Measurements from ENCODE around the gene MAP3K14. TPM values are rescaled to one million over a fixed set of nuclear protein-coding genes. Genes with fewer than 3 reads are reported as not detected.
A peak's percentile ranks its signal among the peaks of the same experiment; 100 is the strongest.

MAP3K14 gene
- total RNA-seq, 6 experiments from 2014 or later = 5.6 to 8.8 (median 6.6) TPM

GRCh38 chr17:45313996-45314740 lies 2.7 kb downstream of the MAP3K14 start:
- Mint-ChIP-seq H3K27me3 (ENCODE audit: insufficient read depth) (no peaks in the 10 kb centered on the region; the same call in 1 of the 2 replicates), H3K4me1 (ENCODE audit: low read depth) (peaks cover 81% of the 10 kb centered on the region), H3K4me3 (peak overlapping the region; percentile 93), H3K27ac (peak overlapping the region; percentile 56), H3K36me3 (ENCODE audit: low read depth) (peaks cover 25% of the 10 kb centered on the region), H3K9me3 (no peaks in the 10 kb centered on the region)
- no peak for DNase-seq
- TF ChIP-seq CTCF (IDR thresholded peaks at IDR 0.05) = no peak

- Mint-ChIP-seq H3K9me3 (no peaks in the 10 kb centered on the region), H3K36me3 (ENCODE audit: low read depth) (peaks cover 28% of the 10 kb centered on the region), H3K4me3 (peak overlapping the region; percentile 93), H3K4me1 (ENCODE audit: low read depth) (peaks cover 78% of the 10 kb centered on the region), H3K27me3 (ENCODE audit: insufficient read depth) (no peaks in the 10 kb centered on the region; the same call in 1 of the 2 replicates), H3K27ac (peak overlapping the region; percentile 91)
- no peak for DNase-seq
- no peak for TF ChIP-seq CTCF (IDR thresholded peaks at IDR 0.05)
These were observed 3.4 kb downstream of the MAP3K14 start for GRCh38 chr17:45313421-45313771.

- H3K27me3 Mint-ChIP-seq (ENCODE audit: insufficient read depth) = no peaks in the 10 kb centered on the region; the same call in 1 of the 2 replicates
- H3K4me3 Mint-ChIP-seq = peak overlapping the region; percentile 63
- H3K27ac Mint-ChIP-seq = peak overlapping the region; percentile 91
- DNase-seq = no peak
- peaks cover 79% of the 10 kb centered on the region for H3K4me1 Mint-ChIP-seq (ENCODE audit: low read depth)
- TF ChIP-seq CTCF (IDR thresholded peaks at IDR 0.05) = peak; percentile 24; the same call in 1 of the 2 replicates
- no peaks in the 10 kb centered on the region for H3K9me3 Mint-ChIP-seq
- peaks cover 28% of the 10 kb centered on the region for H3K36me3 Mint-ChIP-seq (ENCODE audit: low read depth)
These were observed 4.1 kb downstream of the MAP3K14 start for GRCh38 chr17:45312477-45313420.

GRCh38 chr17:45311760-45312476 lies 4.9 kb downstream of the MAP3K14 start:
- no peaks in the 10 kb centered on the region; the same call in 1 of the 2 replicates for H3K27me3 Mint-ChIP-seq (ENCODE audit: insufficient read depth)
- H3K4me3 Mint-ChIP-seq = peak overlapping the region; percentile 63
- DNase-seq = peak; percentile 63
- H3K9me3 Mint-ChIP-seq = no peaks in the 10 kb centered on the region
- H3K36me3 Mint-ChIP-seq (ENCODE audit: low read depth) = peaks cover 28% of the 10 kb centered on the region
- peaks cover 81% of the 10 kb centered on the region for H3K4me1 Mint-ChIP-seq (ENCODE audit: low read depth)
- TF ChIP-seq CTCF (IDR thresholded peaks at IDR 0.05) = no peak
- peak overlapping the region; percentile 91 for H3K27ac Mint-ChIP-seq

GRCh38 chr17:45311401-45311759 lies 5.4 kb downstream of the MAP3K14 start:
- TF ChIP-seq CTCF (IDR thresholded peaks at IDR 0.05) = peak; percentile 35; the same call in 1 of the 2 replicates
- H3K9me3 Mint-ChIP-seq = no peaks in the 10 kb centered on the region
- no peak for DNase-seq
- no peak overlapping the region for H3K4me3 Mint-ChIP-seq
- peaks cover 28% of the 10 kb centered on the region for H3K36me3 Mint-ChIP-seq (ENCODE audit: low read depth)
- peaks cover 87% of the 10 kb centered on the region for H3K4me1 Mint-ChIP-seq (ENCODE audit: low read depth)
- no peaks in the 10 kb centered on the region; the same call in 1 of the 2 replicates for H3K27me3 Mint-ChIP-seq (ENCODE audit: insufficient read depth)
- H3K27ac Mint-ChIP-seq = peak overlapping the region; percentile 91
